H9 (cell line): ENCODE measurements around the gene OXCT2. TPM values are rescaled to one million over a fixed set of nuclear protein-coding genes. Genes with fewer than 3 reads are reported as not detected.
"Not testable (repeated sequence)": the region's sequence is repeated elsewhere in the genome, so short reads cannot be mapped to it uniquely, and the experiment has no call there.

ENCODE experiments used
- DNase-seq: peaks from one replicate; pipeline ENCODE4 v3.0.0-alpha.2; 2017
- H2AFZ ChIP-seq: one replicate; pipeline ENCODE4 v1.6.1; 2013; ENCODE audit warnings: mild to moderate bottlenecking, low read length, control low read depth, moderate library complexity
- H2AK5ac ChIP-seq: 2 replicates; pipeline ENCODE4 v1.6.1; 2013; ENCODE audit warnings: low read length, control low read depth, mixed read lengths; ENCODE audit not compliant: insufficient read length
- H2BK120ac ChIP-seq: one replicate; pipeline ENCODE4 v1.6.1; 2013; ENCODE audit warnings: low read depth, mild to moderate bottlenecking, low read length, control low read depth, inconsistent platforms; ENCODE audit not compliant: poor library complexity, severe bottlenecking
- H2BK12ac ChIP-seq: 2 replicates; pipeline ENCODE4 v1.6.1; 2013; ENCODE audit warnings: low read length, control low read depth, mixed read lengths, low read depth; ENCODE audit not compliant: insufficient read length
- H2BK15ac ChIP-seq: 2 replicates; pipeline ENCODE4 v1.6.1; 2013; ENCODE audit warnings: low read depth, low read length, control low read depth
- H2BK20ac ChIP-seq: one replicate; pipeline ENCODE4 v1.6.1; 2013; ENCODE audit warnings: low read depth, mild to moderate bottlenecking, low read length, control low read depth, inconsistent platforms; ENCODE audit not compliant: poor library complexity, severe bottlenecking
- H2BK5ac ChIP-seq: 2 replicates; pipeline ENCODE4 v1.6.1; 2013; ENCODE audit warnings: low read length, control low read depth, mixed read lengths; ENCODE audit not compliant: insufficient read length
- H3K14ac ChIP-seq: 2 replicates; pipeline ENCODE4 v1.6.1; 2013; ENCODE audit warnings: low read length, control low read depth; ENCODE audit not compliant: insufficient read depth
- H3K18ac ChIP-seq: 2 replicates; pipeline ENCODE4 v1.6.1; 2013; ENCODE audit warnings: low read depth, mild to moderate bottlenecking, mixed read lengths, low read length, control low read depth; ENCODE audit not compliant: insufficient read length
- H3K23ac ChIP-seq: 2 replicates; pipeline ENCODE4 v1.6.1; 2013; ENCODE audit warnings: low read length, control low read depth, mixed read lengths, low read depth; ENCODE audit not compliant: insufficient read length
- H3K23me2 ChIP-seq: 2 replicates; pipeline ENCODE4 v1.6.1; 2013; ENCODE audit warnings: low read depth, mild to moderate bottlenecking, mixed read lengths, low read length, control low read depth; ENCODE audit not compliant: insufficient read length, poor library complexity, severe bottlenecking
- H3K27ac ChIP-seq: 2 replicates; pipeline ENCODE4 v1.5.1; 2013; ENCODE audit warnings: low read length, control low read depth, mixed read lengths, low read depth; ENCODE audit not compliant: insufficient read length
- H3K27me3 ChIP-seq: 2 replicates; pipeline ENCODE4 v1.6.1; 2013; ENCODE audit warnings: low read length, control low read depth, inconsistent platforms; ENCODE audit not compliant: insufficient read depth
- H3K4ac ChIP-seq: 2 replicates; pipeline ENCODE4 v1.6.1; 2013; ENCODE audit warnings: low read depth, mild to moderate bottlenecking, control low read depth, inconsistent platforms, low read length, moderate library complexity
- H3K4me1 ChIP-seq: 2 replicates; pipeline ENCODE4 v1.6.1; 2013; ENCODE audit warnings: low read length, control low read depth, inconsistent platforms; ENCODE audit not compliant: insufficient read depth
- H3K4me2 ChIP-seq: 2 replicates; pipeline ENCODE4 v1.6.1; 2013; ENCODE audit warnings: low read length, control low read depth, mixed read lengths; ENCODE audit not compliant: insufficient read length, insufficient read depth
- H3K56ac ChIP-seq: 2 replicates; pipeline ENCODE4 v1.6.1; 2013; ENCODE audit warnings: low read depth, mild to moderate bottlenecking, mixed read lengths, low read length, control low read depth; ENCODE audit not compliant: insufficient read length
- H3K79me1 ChIP-seq: 2 replicates; pipeline ENCODE4 v1.6.1; 2013; ENCODE audit warnings: low read depth, mild to moderate bottlenecking, moderate library complexity, low read length, control low read depth, inconsistent platforms; ENCODE audit not compliant: insufficient read depth, poor library complexity, severe bottlenecking
- H3K79me2 ChIP-seq: 2 replicates; pipeline ENCODE4 v1.6.1; 2013; ENCODE audit warnings: low read length, control low read depth, inconsistent platforms; ENCODE audit not compliant: insufficient read depth
- H3K9ac ChIP-seq: 2 replicates; pipeline ENCODE4 v1.6.1; 2013; ENCODE audit warnings: low read length, control low read depth, mixed read lengths; ENCODE audit not compliant: insufficient read length; ENCODE audit errors: extremely low read depth
- H3K9me3 ChIP-seq: one replicate; pipeline ENCODE4 v1.6.1; 2013; ENCODE audit warnings: low read depth, low read length, inconsistent platforms; ENCODE audit not compliant: control insufficient read depth
- H3T11ph ChIP-seq: one replicate; pipeline ENCODE4 v1.6.1; 2013; ENCODE audit warnings: mild to moderate bottlenecking, low read length, control low read depth, inconsistent platforms
- H4K20me1 ChIP-seq: one replicate; pipeline ENCODE4 v1.6.1; 2013; ENCODE audit not compliant: control insufficient read depth, insufficient read length, insufficient read depth
- H4K5ac ChIP-seq: 2 replicates; pipeline ENCODE4 v1.6.1; 2013; ENCODE audit warnings: low read depth, mild to moderate bottlenecking, mixed read lengths, low read length, control low read depth; ENCODE audit not compliant: insufficient read length
- H4K8ac ChIP-seq: replicated peaks from 2 replicates; pipeline ENCODE4 v1.6.1; 2013; ENCODE audit warnings: low read length, control low read depth, mixed read lengths, low read depth; ENCODE audit not compliant: insufficient read length
- H4K91ac ChIP-seq: 2 replicates; pipeline ENCODE4 v1.6.1; 2013; ENCODE audit warnings: low read depth, mild to moderate bottlenecking, moderate library complexity, mixed read lengths, low read length, control low read depth; ENCODE audit not compliant: insufficient read length
- H3K27ac Mint-ChIP-seq, 3 experiments: 2 replicates in 2 of 3; 3 replicates in 1 of 3; pipeline ENCODE4 v1.8.0; 2020 to 2021; ENCODE audit warnings: mixed read lengths in 3 of 3, mild to moderate bottlenecking in 1 of 3, moderate library complexity in 1 of 3
- H3K27me3 Mint-ChIP-seq: 2 replicates; pipeline ENCODE4 v1.8.0; 2021; ENCODE audit warnings: low read depth, mild to moderate bottlenecking, moderate library complexity, mixed read lengths
- H3K36me3 Mint-ChIP-seq, 3 experiments: 2 replicates in 2 of 3; 3 replicates in 1 of 3; pipeline ENCODE4 v1.8.0; 2020 to 2021; ENCODE audit warnings: low read depth in 3 of 3, mixed read lengths in 3 of 3; ENCODE audit not compliant: insufficient read depth in 1 of 3
- H3K4me1 Mint-ChIP-seq, 2 experiments: 2 replicates each; pipeline ENCODE4 v1.8.0; 2020; ENCODE audit warnings: mixed read lengths in 2 of 2
- H3K4me3 Mint-ChIP-seq, 2 experiments: 2 replicates in 1 of 2; 3 replicates in 1 of 2; pipeline ENCODE4 v1.8.0; 2020 to 2021; ENCODE audit warnings: mild to moderate bottlenecking in 2 of 2, mixed read lengths in 2 of 2, moderate library complexity in 1 of 2
- H3K9me3 Mint-ChIP-seq, 2 experiments: 2 replicates in 1 of 2; 3 replicates in 1 of 2; pipeline ENCODE4 v1.8.0; 2020; ENCODE audit warnings: mild to moderate bottlenecking in 2 of 2, mixed read lengths in 2 of 2, moderate library complexity in 1 of 2
- CTCF ChIP-seq: fragments of 200-600 bp; sonication (generic); conservative IDR thresholded peaks from 3 replicates; pipeline ENCODE4 v1.8.0; 2021; ENCODE audit warnings: antibody characterized with exemption, mild to moderate bottlenecking
- WGBS: extraction: QIAGEN DNeasy Blood & Tissue Kit; methylation state at CpG from one replicate; pipeline ENCODE4 v1.1.7; 2013; ENCODE audit warnings: missing lambda C conversion rate, low lambda C conversion rate, mixed read lengths; ENCODE audit not compliant: insufficient read length; ENCODE audit errors: extremely low coverage; 5-methylcytosine and 5-hydroxymethylcytosine counted together
- total RNA-seq: library from RNA; stranded (reverse); gene quantifications from 2 replicates; pipeline ENCODE4 v1.2.1, GENCODE V29; 2021

Gene OXCT2
- total RNA-seq, 1 experiment from 2014 or later: 3.7 TPM

- H3K27ac ChIP-seq: no peak overlapping the region
- H2BK5ac ChIP-seq: no peak overlapping the region
- Mint-ChIP-seq H3K27ac (no peak overlapping the region), H3K27me3 (peaks cover 79% of the 10 kb centered on the region), H3K36me3 (peaks cover 0 to 1% (median 0%) of the 10 kb centered on the region in 3 experiments; a peak in 1 of 7 replicates), H3K4me3 (peak overlapping the region; percentile 37 to 74; a peak in 4 of 5 replicates), H3K4me1 (peaks cover 4% of the 10 kb centered on the region in 2 experiments; a peak in 3 of 4 replicates), H3K9me3 (no peaks in the 10 kb centered on the region; a peak in 1 of 5 replicates)
- DNase-seq: no peak
- H2BK15ac ChIP-seq: no peak overlapping the region
- peaks cover 23% of the 10 kb centered on the region; the same call in 1 of the 2 replicates for H3K27me3 ChIP-seq
- no peak overlapping the region for H3T11ph ChIP-seq
- no peak overlapping the region for H4K91ac ChIP-seq
- no peaks in the 10 kb centered on the region for H3K9me3 ChIP-seq
- no peak overlapping the region for H2BK12ac ChIP-seq
- H3K4me1 ChIP-seq: no peaks in the 10 kb centered on the region
- no peak overlapping the region for H4K5ac ChIP-seq
- H3K23ac ChIP-seq: no peak overlapping the region
- no peak overlapping the region for H3K4ac ChIP-seq
- H3K23me2 ChIP-seq: peaks cover 3% of the 10 kb centered on the region
- no peak overlapping the region for H3K18ac ChIP-seq
- no peak overlapping the region for H3K4me2 ChIP-seq
- no CpG with 5 or more reads among the region's 11 CpGs for WGBS
- H2AK5ac ChIP-seq: no peak overlapping the region
- H4K8ac ChIP-seq: no peak overlapping the region
- H3K14ac ChIP-seq: no peak overlapping the region
- H3K79me1 ChIP-seq: no peaks in the 10 kb centered on the region
- H2BK20ac ChIP-seq: no peak overlapping the region
- H3K9ac ChIP-seq: no peak overlapping the region
- no peak for TF ChIP-seq CTCF
- H4K20me1 ChIP-seq: no peaks in the 10 kb centered on the region
- no peak overlapping the region for H3K56ac ChIP-seq
- H3K79me2 ChIP-seq: no peaks in the 10 kb centered on the region
- no peak overlapping the region for H2BK120ac ChIP-seq
- H2AFZ ChIP-seq: no peak overlapping the region
These were observed 16.3 kb upstream of the OXCT2 start for GRCh38 chr1:39787468-39787867.

- not testable (repeated sequence) for H3K4me2 ChIP-seq
These were observed 15.9 kb upstream of the OXCT2 start for GRCh38 chr1:39787108-39787375.

More at GRCh38 chr1:39787108-39787375, 15.9 kb upstream of the OXCT2 start:
- H3K4me1 ChIP-seq, H4K20me1 ChIP-seq, H3K79me2 ChIP-seq, H4K5ac ChIP-seq, H3K27ac ChIP-seq, H3K14ac ChIP-seq, H3K9ac ChIP-seq, H3K4ac ChIP-seq, H3T11ph ChIP-seq, H3K23me2 ChIP-seq, H3K36me3 Mint-ChIP-seq, H2BK5ac ChIP-seq, H2BK20ac ChIP-seq, H3K18ac ChIP-seq, H3K27ac Mint-ChIP-seq, H2AK5ac ChIP-seq, DNase-seq, H2BK12ac ChIP-seq, H3K56ac ChIP-seq, H3K9me3 Mint-ChIP-seq, H4K91ac ChIP-seq, H3K23ac ChIP-seq, H2BK15ac ChIP-seq, H4K8ac ChIP-seq, H2BK120ac ChIP-seq, H2AFZ ChIP-seq, H3K4me1 Mint-ChIP-seq, H3K79me1 ChIP-seq, H3K9me3 ChIP-seq: not testable (repeated sequence)
- no CpG with 5 or more reads among the region's 5 CpGs for WGBS
- H3K4me3 Mint-ChIP-seq: peak overlapping the region in 1 of 2 experiments; percentile 74; a peak in 2 of 5 replicates
- H3K27me3 Mint-ChIP-seq: peaks cover 79% of the 10 kb centered on the region
- peaks cover 23% of the 10 kb centered on the region; the same call in 1 of the 2 replicates for H3K27me3 ChIP-seq
